Measurements from ENCODE around the gene NRDE2. TPM values are rescaled to one million over a fixed set of nuclear protein-coding genes. Genes with fewer than 3 reads are reported as not detected.

Gene NRDE2
- total and polyA plus RNA-seq, 4 donors = 5.6 to 20.0 (median 13.7) TPM

DNA sequence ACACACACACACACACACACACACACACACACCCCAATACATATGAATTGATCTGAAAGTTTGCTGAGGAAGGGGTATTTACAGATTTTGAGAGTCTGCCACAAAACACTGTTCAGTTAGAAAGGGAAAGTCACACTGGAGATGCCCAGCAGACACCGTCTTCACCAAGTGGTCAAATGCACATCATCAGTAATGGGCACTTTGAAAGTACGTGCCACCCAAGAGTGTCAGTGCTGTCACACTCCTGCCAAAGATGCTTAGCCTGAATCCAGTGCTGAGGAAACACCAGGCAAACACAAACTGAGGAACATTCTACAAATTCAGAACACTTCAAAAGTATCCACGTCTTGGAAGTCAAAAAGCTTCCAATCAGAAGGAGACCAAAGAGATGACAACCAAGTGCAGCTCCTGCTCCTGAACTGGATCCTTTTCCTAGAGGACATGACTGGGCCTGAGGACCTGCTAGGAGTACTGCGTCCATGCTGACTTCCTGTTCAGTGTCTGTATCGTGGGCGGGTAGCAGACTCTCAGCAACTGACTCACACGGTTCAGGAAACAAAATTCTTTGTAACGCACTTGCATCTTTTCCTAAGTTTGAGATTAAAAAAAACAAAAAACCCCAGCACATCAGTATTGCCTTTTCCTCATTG lies 56.8 kb downstream of the NRDE2 start:
- Histone ChIP-seq H3K27me3 (ENCODE audit: control insufficient read depth in 4 of 4, insufficient read depth in 4 of 4, low read length in 3 of 4) (no peaks in the 10 kb centered on the region), H3K4me3 (ENCODE audit: low read depth in 1 of 3, low read length in 3 of 3) (no peak overlapping the region), H3K36me3 (ENCODE audit: control insufficient read depth in 4 of 4, insufficient read depth in 3 of 4, low read depth in 1 of 4, low read length in 3 of 4) (peaks cover 9 to 41% (median 28%) of the 10 kb centered on the region in 4 donors), H3K4me1 (ENCODE audit: control insufficient read depth in 4 of 4, insufficient read depth in 4 of 4, low read length in 3 of 4) (peaks cover 0 to 8% (median 4%) of the 10 kb centered on the region in 4 donors), H3K9ac (ENCODE audit: low read depth in 1 of 2, low read length in 2 of 2) (no peak overlapping the region), H3K9me3 (ENCODE audit: control insufficient read depth in 4 of 4, low read length in 3 of 4) (no peaks in the 10 kb centered on the region), H3K27ac (ENCODE audit: low read depth in 1 of 2, low read length in 2 of 2) (peak overlapping the region in 1 of 2 donors; percentile 21)
- 75% methylated on average over 8 of the region's 8 CpGs for WGBS
- DNase-seq (ENCODE audit: low spot score) = no peak
- TF ChIP-seq EGR1 (IDR thresholded peaks at IDR 0.05; ENCODE audit: low read depth in 2 of 2) = no peak
- TF ChIP-seq, protein P1, sequence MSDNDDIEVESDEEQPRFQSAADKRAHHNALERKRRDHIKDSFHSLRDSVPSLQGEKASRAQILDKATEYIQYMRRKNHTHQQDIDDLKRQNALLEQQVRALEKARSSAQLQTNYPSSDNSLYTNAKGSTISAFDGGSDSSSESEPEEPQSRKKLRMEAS (IDR thresholded peaks at IDR 0.05) = no peak
- TF ChIP-seq RAD21 (IDR thresholded peaks at IDR 0.05) = no peak
- TF ChIP-seq, protein P2, sequence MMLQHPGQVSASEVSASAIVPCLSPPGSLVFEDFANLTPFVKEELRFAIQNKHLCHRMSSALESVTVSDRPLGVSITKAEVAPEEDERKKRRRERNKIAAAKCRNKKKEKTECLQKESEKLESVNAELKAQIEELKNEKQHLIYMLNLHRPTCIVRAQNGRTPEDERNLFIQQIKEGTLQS (IDR thresholded peaks at IDR 0.05) = no peak
- no peak for TF ChIP-seq FOXA1 (IDR thresholded peaks at IDR 0.05)
- TF ChIP-seq, protein P3, sequence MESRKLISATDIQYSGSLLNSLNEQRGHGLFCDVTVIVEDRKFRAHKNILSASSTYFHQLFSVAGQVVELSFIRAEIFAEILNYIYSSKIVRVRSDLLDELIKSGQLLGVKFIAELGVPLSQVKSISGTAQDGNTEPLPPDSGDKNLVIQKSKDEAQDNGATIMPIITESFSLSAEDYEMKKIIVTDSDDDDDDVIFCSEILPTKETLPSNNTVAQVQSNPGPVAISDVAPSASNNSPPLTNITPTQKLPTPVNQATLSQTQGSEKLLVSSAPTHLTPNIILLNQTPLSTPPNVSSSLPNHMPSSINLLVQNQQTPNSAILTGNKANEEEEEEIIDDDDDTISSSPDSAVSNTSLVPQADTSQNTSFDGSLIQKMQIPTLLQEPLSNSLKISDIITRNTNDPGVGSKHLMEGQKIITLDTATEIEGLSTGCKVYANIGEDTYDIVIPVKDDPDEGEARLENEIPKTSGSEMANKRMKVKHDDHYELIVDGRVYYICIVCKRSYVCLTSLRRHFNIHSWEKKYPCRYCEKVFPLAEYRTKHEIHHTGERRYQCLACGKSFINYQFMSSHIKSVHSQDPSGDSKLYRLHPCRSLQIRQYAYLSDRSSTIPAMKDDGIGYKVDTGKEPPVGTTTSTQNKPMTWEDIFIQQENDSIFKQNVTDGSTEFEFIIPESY (IDR thresholded peaks at IDR 0.05) = no peak
- TF ChIP-seq RXRA (IDR thresholded peaks at IDR 0.05) = no peak
- TF ChIP-seq NR2F2 (IDR thresholded peaks at IDR 0.05) = no peak

DNA sequence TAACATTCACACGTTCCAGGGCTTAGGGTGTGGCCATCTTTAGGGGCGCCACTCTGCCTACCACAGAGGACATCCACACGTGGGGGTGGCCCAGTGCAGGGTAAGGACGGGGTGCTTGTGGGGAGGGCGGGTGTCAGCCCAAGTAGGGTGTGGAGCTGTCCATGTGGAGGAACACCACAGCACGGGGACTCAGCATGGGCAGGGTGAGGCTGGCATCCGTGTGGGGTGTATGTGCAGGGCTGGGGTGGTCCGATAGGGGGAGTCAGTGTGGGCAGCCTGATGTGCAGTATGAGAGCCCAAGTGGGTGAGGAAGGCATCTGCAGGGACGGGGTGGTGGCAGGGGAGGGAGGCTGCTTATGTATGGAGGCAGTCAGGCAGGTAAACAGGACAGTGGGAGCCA lies 57.7 kb downstream of the NRDE2 start:
- H3K27ac ChIP-seq (ENCODE audit: low read depth in 1 of 2, low read length in 2 of 2) = no peak overlapping the region

DNA sequence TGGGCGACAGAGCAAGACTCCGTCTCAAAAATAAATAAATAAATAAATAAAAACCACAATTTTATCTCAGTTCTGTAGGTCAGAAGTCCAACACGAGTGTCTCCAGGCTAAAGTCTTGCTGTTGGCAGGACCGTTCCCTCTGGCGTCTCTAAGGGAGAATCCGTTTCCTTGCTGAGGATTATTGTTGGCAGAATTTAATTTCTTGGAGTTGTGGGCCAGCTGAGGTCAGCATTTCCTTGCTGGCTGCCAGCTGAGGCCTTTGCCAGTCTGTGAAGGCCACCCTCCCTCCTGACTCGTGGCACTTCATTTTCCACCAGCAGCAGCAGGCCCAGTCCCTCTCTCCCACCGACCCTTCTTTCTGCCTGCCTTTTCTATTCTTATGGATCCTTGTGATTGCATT lies 58.2 kb downstream of the NRDE2 start:
- no peak for DNase-seq (ENCODE audit: low spot score)
- H3K27ac ChIP-seq (ENCODE audit: low read depth in 1 of 2, low read length in 2 of 2) = no peak overlapping the region
- H3K9ac ChIP-seq (ENCODE audit: low read depth in 1 of 2, low read length in 2 of 2) = no peak overlapping the region
- H3K36me3 ChIP-seq (ENCODE audit: control insufficient read depth in 4 of 4, insufficient read depth in 3 of 4, low read depth in 1 of 4, low read length in 3 of 4) = peaks cover 13 to 54% (median 38%) of the 10 kb centered on the region in 4 donors
- WGBS = 77% methylated on average over 8 of the region's 8 CpGs
- H3K9me3 ChIP-seq (ENCODE audit: control insufficient read depth in 4 of 4, low read length in 3 of 4) = no peaks in the 10 kb centered on the region
- no peaks in the 10 kb centered on the region for H3K27me3 ChIP-seq (ENCODE audit: control insufficient read depth in 4 of 4, insufficient read depth in 4 of 4, low read length in 3 of 4)
- peaks cover 0 to under 1% (median 0%) of the 10 kb centered on the region in 4 donors for H3K4me1 ChIP-seq (ENCODE audit: control insufficient read depth in 4 of 4, insufficient read depth in 4 of 4, low read length in 3 of 4)
- no peak overlapping the region for H3K4me3 ChIP-seq (ENCODE audit: low read depth in 1 of 3, low read length in 3 of 3)
- TF ChIP-seq GABPA (IDR thresholded peaks at IDR 0.05 in 1 of 2, conservative IDR thresholded peaks at IDR 0.05 in 1 of 2) (no peak), EGR1 (IDR thresholded peaks at IDR 0.05; ENCODE audit: low read depth in 2 of 2) (no peak), YY1 (IDR thresholded peaks at IDR 0.05) (no peak), TAF1 (conservative IDR thresholded peaks at IDR 0.05) (no peak), HNF4G (IDR thresholded peaks at IDR 0.05) (no peak), FOXA2 (IDR thresholded peaks at IDR 0.05) (no peak), JUND (IDR thresholded peaks at IDR 0.05) (no peak), RXRA (IDR thresholded peaks at IDR 0.05) (no peak), HNF4A (conservative IDR thresholded peaks at IDR 0.05) (no peak), SP1 (IDR thresholded peaks at IDR 0.05) (no peak), FOXA1 (IDR thresholded peaks at IDR 0.05) (no peak)
- TF ChIP-seq, protein P4, sequence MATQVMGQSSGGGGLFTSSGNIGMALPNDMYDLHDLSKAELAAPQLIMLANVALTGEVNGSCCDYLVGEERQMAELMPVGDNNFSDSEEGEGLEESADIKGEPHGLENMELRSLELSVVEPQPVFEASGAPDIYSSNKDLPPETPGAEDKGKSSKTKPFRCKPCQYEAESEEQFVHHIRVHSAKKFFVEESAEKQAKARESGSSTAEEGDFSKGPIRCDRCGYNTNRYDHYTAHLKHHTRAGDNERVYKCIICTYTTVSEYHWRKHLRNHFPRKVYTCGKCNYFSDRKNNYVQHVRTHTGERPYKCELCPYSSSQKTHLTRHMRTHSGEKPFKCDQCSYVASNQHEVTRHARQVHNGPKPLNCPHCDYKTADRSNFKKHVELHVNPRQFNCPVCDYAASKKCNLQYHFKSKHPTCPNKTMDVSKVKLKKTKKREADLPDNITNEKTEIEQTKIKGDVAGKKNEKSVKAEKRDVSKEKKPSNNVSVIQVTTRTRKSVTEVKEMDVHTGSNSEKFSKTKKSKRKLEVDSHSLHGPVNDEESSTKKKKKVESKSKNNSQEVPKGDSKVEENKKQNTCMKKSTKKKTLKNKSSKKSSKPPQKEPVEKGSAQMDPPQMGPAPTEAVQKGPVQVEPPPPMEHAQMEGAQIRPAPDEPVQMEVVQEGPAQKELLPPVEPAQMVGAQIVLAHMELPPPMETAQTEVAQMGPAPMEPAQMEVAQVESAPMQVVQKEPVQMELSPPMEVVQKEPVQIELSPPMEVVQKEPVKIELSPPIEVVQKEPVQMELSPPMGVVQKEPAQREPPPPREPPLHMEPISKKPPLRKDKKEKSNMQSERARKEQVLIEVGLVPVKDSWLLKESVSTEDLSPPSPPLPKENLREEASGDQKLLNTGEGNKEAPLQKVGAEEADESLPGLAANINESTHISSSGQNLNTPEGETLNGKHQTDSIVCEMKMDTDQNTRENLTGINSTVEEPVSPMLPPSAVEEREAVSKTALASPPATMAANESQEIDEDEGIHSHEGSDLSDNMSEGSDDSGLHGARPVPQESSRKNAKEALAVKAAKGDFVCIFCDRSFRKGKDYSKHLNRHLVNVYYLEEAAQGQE (IDR thresholded peaks at IDR 0.05) = no peak
- TF ChIP-seq, protein P3 (IDR thresholded peaks at IDR 0.05) = no peak
- TF ChIP-seq, protein P5, sequence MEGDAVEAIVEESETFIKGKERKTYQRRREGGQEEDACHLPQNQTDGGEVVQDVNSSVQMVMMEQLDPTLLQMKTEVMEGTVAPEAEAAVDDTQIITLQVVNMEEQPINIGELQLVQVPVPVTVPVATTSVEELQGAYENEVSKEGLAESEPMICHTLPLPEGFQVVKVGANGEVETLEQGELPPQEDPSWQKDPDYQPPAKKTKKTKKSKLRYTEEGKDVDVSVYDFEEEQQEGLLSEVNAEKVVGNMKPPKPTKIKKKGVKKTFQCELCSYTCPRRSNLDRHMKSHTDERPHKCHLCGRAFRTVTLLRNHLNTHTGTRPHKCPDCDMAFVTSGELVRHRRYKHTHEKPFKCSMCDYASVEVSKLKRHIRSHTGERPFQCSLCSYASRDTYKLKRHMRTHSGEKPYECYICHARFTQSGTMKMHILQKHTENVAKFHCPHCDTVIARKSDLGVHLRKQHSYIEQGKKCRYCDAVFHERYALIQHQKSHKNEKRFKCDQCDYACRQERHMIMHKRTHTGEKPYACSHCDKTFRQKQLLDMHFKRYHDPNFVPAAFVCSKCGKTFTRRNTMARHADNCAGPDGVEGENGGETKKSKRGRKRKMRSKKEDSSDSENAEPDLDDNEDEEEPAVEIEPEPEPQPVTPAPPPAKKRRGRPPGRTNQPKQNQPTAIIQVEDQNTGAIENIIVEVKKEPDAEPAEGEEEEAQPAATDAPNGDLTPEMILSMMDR (IDR thresholded peaks at IDR 0.05; ENCODE audit: low read depth, low read length, missing input control) = no peak

More for the DNA sequence above, 57.7 kb downstream of the NRDE2 start:
- no peak for DNase-seq (ENCODE audit: low spot score)
- peaks cover 0 to 6% (median 3%) of the 10 kb centered on the region in 4 donors for H3K4me1 ChIP-seq (ENCODE audit: control insufficient read depth in 4 of 4, insufficient read depth in 4 of 4, low read length in 3 of 4)
- WGBS = 89% methylated on average over 9 of the region's 9 CpGs
- H3K9me3 ChIP-seq (ENCODE audit: control insufficient read depth in 4 of 4, low read length in 3 of 4) = no peaks in the 10 kb centered on the region
- no peak overlapping the region for H3K9ac ChIP-seq (ENCODE audit: low read depth in 1 of 2, low read length in 2 of 2)
- H3K36me3 ChIP-seq (ENCODE audit: control insufficient read depth in 4 of 4, insufficient read depth in 3 of 4, low read depth in 1 of 4, low read length in 3 of 4) = peaks cover 8 to 49% (median 35%) of the 10 kb centered on the region in 4 donors
- H3K27me3 ChIP-seq (ENCODE audit: control insufficient read depth in 4 of 4, insufficient read depth in 4 of 4, low read length in 3 of 4) = no peaks in the 10 kb centered on the region
- H3K4me3 ChIP-seq (ENCODE audit: low read depth in 1 of 3, low read length in 3 of 3) = no peak overlapping the region
- TF ChIP-seq FOXA1 (IDR thresholded peaks at IDR 0.05) = no peak
- no peak for TF ChIP-seq SP1 (IDR thresholded peaks at IDR 0.05)
